ENCODE data around the gene CD68. TPM values are rescaled to one million over a fixed set of nuclear protein-coding genes. Genes with fewer than 3 reads are reported as not detected.
"Not testable (repeated sequence)": the region's sequence is repeated elsewhere in the genome, so short reads cannot be mapped to it uniquely, and the experiment has no call there.

CD68 gene
- polyA plus RNA-seq, 12 donors: 16.8 to 222 (median 25.6) TPM; not detected in 1

DNA sequence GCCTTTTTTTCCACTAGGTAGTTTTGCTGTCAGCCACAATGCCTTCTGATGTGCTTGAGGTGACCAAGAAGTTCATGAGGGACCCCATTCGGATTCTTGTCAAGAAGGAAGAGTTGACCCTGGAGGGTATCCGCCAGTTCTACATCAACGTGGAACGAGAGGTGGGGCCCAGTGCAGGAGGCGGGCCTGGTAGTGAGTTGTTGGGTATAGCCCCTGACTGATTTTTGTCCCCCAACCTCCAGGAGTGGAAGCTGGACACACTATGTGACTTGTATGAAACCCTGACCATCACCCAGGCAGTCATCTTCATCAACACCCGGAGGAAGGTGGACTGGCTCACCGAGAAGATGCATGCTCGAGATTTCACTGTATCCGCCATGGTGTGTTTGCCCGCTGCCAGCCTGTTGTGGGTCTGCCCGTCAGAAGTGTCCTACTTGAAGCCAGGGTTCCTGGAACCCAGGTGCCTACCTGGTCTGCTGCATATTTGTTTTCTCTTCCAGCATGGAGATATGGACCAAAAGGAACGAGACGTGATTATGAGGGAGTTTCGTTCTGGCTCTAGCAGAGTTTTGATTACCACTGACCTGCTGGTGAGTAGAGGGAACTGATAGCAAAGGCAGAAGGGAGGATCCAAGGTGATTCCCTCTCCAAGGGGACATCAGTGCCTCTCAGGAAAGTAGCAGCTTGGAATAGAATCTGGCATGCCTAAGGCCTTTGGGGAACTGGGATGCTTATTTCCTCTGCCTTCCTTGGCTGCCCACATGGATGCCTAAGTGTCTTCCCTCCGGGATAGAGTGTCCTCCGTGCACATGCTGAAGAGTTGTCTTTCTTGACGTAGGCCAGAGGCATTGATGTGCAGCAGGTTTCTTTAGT, 1.9 kb upstream of the CD68 start:
- no peak for DNase-seq

- no peak for DNase-seq
Observed at GRCh38 chr17:7579834-7580603, 581 bp downstream of the CD68 start.

GRCh38 chr17:7580604-7581575, 1.5 kb downstream of the CD68 start:
- DNase-seq: no peak

GRCh38 chr17:7582396-7583252, 3.2 kb downstream of the CD68 start:
- no peak for DNase-seq

DNA sequence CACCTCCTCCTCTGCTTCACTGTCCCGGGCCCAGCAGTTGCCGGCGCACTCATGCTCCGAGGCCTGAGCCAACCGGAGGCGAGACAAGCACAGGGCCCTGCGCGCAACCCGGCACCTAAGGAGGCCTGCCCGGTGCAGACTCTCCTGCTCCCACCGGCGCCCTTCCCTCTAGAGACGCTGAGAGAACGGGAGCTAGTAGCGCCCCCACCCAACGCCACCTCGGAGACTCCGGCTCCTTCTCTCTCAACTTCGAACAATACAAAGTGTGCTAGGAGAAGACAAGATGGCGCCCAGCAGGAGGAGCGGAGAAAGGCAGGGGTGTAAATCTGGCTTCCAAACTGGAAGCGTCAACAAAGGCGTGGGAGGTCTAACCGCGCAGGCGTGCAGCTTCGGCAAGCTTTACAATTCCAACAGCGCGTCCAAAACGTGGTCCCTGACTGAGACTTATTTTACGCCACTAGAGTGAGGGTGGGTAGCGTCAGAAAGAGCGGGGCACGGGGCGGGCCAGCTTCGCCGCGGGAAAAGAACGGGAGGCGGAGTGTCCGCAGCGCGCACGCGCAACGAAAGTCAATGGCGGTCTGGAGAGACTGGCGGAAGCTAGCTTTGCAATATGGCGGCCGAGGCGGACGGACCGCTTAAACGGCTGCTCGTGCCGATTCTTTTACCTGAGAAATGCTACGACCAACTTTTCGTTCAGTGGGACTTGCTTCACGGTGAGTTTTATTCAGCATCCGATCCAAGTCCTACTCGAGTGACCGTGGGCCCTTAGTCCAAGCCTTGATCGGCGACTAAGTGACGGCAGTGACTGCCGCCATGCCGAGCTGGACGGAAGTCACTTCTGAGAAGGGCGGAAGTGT, 4.0 kb downstream of the CD68 start, which contains the start of gene MPDU1:
Gene MPDU1 (plus strand): TSS at position 600 of the 857 bp plus-strand sequence. CDS start 11 bp downstream, at position 611.
- peak; percentile 99 for DNase-seq

GRCh38 chr17:7586673-7587419, 7.4 kb downstream of the CD68 start:
- DNase-seq: no peak

- DNase-seq: no peak
Observed at GRCh38 chr17:7587420-7588151, 8.1 kb downstream of the CD68 start.

- DNase-seq: no peak
Observed at GRCh38 chr17:7588553-7589203, 9.2 kb downstream of the CD68 start.

DNA sequence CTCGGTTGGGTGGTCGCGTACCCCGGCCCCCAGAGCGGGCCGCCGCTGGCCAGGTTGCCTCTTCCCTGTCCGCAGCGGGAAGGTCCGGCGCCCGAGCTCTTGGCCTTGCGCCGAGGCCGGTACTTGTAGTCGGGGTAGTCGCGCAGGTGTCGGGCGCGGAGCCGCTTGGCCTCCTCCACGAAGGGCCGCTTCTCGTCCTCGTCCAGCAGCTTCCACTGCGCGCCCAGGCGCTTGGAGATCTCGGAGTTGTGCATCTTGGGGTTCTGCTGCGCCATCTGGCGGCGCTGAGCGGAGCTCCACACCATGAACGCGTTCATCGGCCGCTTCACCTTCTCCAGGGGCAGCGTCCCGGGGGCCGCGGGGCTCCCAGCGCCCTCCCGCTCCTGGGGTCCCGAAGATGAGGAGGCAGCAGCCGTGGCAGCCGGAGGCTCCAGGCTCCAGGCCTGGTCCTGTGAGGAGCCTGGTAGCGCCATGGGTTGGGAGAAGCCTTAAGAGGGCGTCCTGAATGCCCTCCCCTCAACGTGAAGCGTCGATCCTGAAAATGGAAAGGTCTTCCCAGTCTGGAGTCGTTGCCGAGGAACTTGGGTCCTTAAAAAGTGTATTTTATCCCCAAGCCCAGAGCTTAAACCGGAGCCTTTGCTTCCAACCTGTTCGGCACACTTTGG, 9.9 kb downstream of the CD68 start:
- peak; percentile 91 for DNase-seq

DNA sequence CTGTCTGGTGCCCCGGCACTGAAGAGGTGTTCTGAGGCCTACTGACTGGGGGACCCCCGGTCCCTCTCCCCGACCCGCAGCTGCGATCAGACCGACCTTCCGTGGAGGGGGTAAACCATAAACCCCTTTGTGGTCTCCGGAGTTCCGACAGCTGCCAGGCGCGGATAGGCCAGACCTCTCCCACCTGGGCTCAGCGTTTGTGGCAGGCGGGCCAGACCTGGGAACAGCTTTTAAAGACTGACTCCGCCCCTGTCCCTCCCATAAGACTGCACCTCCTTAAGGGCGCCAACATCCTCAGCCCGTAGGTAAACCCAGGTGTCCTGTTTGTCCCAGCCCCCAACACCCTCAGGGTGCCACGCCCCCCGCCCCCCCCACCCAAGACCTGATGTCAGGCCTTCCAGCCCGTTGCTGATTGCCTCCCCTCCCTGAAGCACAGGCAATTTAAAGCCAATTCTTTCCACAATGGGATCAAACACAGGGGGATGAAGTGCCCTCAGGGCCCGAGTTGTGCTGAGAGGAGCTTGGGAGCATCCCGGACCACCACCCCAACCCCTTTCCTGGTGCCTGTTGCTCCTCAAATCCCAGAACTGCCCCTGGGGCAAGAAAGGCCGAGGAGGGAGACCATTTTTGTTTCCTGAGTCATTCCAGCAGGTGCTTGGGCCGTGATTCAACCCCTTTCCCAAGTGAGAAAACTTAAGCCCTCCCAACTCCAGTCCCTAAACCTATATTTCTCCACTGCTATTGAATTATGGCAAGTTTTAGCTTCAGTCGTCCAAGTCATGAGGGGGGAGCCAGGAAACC, 10.7 kb downstream of the CD68 start, which contains the start of gene SOX15:
Gene SOX15 (minus strand): TSS at position 204 of the 801 bp plus-strand sequence. CDS start 418 bp downstream, outside the sequence.
- DNase-seq: no peak

DNA sequence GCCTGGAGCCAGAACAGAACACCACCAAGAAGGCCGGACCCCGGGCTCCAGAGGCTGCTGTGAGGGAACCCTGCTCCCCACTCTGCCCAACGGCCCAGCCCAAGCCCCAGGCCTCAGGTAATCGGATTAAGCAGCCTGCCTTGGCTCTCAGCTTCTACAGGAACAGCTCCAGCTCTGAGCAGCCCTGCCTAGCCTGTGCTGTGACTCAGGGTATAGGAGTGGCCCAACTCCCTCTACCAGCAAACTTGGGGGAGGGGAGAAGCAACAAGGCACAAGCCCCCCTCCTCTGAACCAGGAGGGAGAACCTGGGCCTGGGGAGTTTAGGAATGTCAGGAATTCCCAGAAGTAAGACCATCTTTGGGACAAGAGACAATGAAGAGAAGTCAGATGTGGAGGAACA, 11.3 kb downstream of the CD68 start:
- DNase-seq: no peak

GRCh38 chr17:7591596-7591995, 12.2 kb downstream of the CD68 start:
- DNase-seq: no peak

DNA sequence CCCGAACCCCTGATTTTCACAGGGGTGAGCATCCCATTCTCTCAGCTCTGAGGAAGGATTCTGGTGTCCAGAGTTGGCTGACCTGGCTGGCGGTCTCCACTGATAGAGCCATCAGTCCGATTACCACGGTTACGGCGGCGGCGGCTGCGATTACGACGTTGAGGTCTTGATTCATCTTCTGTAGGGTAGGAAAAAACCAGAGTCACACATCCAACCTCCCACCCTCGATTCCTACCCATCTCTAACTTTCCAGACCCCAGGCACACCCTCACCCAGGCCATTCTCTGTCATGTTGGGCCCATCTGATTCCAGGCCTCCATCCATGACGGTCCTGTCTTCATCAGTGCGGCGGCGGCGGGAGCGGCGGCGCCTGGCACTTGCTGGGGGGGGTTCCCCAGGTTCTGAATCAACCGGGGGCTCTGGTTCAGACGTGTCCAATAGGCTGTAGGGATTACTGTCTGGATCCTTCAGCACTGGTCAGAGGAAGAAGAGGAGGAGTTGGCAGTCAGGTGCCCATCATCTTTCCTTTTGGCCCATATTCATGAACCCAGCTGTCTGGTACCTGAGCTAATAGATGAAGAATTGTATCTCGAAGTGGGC, 13.1 kb downstream of the CD68 start:
- DNase-seq: no peak

GRCh38 chr17:7593296-7593695, 13.9 kb downstream of the CD68 start:
- DNase-seq: no peak

- DNase-seq: not testable (repeated sequence)
Observed at GRCh38 chr17:7597561-7597960, 18.1 kb downstream of the CD68 start.

DNA sequence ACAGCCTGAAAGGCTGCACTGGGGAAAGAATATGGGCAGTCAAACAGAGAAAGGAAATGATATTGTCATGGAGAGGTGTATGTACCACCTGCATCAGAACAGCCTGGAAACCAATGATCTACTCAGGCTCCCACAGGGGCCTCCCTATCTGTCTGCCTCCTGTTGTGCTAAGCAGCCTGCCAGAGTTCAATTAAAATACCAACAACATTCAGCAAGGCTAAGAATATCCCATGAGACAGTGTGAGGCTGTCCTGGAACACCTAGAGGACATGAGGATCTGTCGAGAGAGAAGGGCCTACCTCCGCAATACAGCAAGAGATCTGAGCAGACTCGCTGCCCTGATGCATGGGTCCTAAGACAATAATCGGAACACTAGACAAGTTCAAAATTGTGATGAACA, 26.8 kb downstream of the CD68 start:
- no peak for DNase-seq

Data from muscle of arm (tissue), 12 donors.